ENCODE measurements around the gene TSPAN16. TPM values are rescaled to one million over a fixed set of nuclear protein-coding genes. Genes with fewer than 3 reads are reported as not detected.

TSPAN16 gene
- total and polyA plus RNA-seq, 2 donors (not counting 3 experiments of a cell fraction or from before 2014, with no cell fraction given): not detected

GRCh38 chr19:11321191-11322126 is 25.5 kb downstream of the TSPAN16 start:
- Histone ChIP-seq H3K9me3 (replicated peaks; ENCODE audit: control insufficient read depth, insufficient read depth, low read length) (no peaks in the 10 kb centered on the region), H3K9ac (replicated peaks; ENCODE audit: extremely low read depth, insufficient read depth, low read length) (no peak overlapping the region), H3K4me1 (ENCODE audit: control insufficient read depth, extremely low read depth, insufficient read depth, low read length) (peaks cover 7% of the 10 kb centered on the region), H3K27ac (ENCODE audit: insufficient read depth, low read depth, low read length) (no peak overlapping the region), H3K27me3 (ENCODE audit: control insufficient read depth in 2 of 2, insufficient read depth in 2 of 2, low read length in 2 of 2) (no peaks in the 10 kb centered on the region), H4K20me1 (replicated peaks; ENCODE audit: control insufficient read depth, extremely low read depth, insufficient read depth, low read length) (no peaks in the 10 kb centered on the region), H3K4me2 (ENCODE audit: insufficient read depth, low read length) (no peak overlapping the region), H3K9me1 (replicated peaks; ENCODE audit: control insufficient read depth, extremely low read depth, insufficient read depth, low read length) (no peaks in the 10 kb centered on the region), H3K79me2 (ENCODE audit: control insufficient read depth, insufficient read depth, low read length) (no peaks in the 10 kb centered on the region), H3K36me3 (ENCODE audit: control insufficient read depth in 2 of 2, extremely low read depth in 1 of 2, insufficient read depth in 2 of 2, low read length in 2 of 2) (peaks cover 0 to 2% of the 10 kb centered on the region in 2 experiments), H2AFZ (ENCODE audit: low read depth, low read length) (no peak overlapping the region), H3K4me3 (replicated peaks in 1 of 3; ENCODE audit: insufficient read depth in 1 of 3, low read depth in 1 of 3, low read length in 3 of 3) (no peak overlapping the region)
- no peak for TF ChIP-seq JUN (IDR thresholded peaks at IDR 0.05; ENCODE audit: borderline replicate concordance, insufficient read depth, insufficient read length, low read depth)
- no peak for TF ChIP-seq FOS (IDR thresholded peaks at IDR 0.05; ENCODE audit: borderline replicate concordance, insufficient read depth, low read length)
- no peak for TF ChIP-seq CTCF (IDR thresholded peaks at IDR 0.05; ENCODE audit: extremely low read depth in 1 of 2, insufficient read depth in 1 of 2, low read depth in 1 of 2, low read length in 2 of 2)
- no peak for TF ChIP-seq EZH2 (IDR thresholded peaks at IDR 0.05; ENCODE audit: borderline replicate concordance, low read depth, low read length, severe bottlenecking)
- no peak for TF ChIP-seq POLR2AphosphoS5 (IDR thresholded peaks at IDR 0.05; ENCODE audit: insufficient read depth, low read depth, low read length)
- TF ChIP-seq MYC (IDR thresholded peaks at IDR 0.05; ENCODE audit: low read depth, low read length): no peak
- BruUV-seq (replicated peaks): no TSS peak
- DNase-seq (ENCODE audit: low read depth, low spot score): no peak
- ChIA-PET POLR2A (interaction anchor here (0.7 kb wide), 1 partner anchor 28 kb away, joined by 4 read pairs; no protein-coding TSS in a partner anchor), CTCF (interaction anchor here (0.6 to 1.4 kb wide), 3 partner anchors 24 to 267 kb away, joined by 3 to 5 read pairs (median 5); no protein-coding TSS in a partner anchor)
- intact Hi-C loops (cut with micrococcal nuclease): no loop called here
- dilution Hi-C loops (cut with MboI; ENCODE audit: extremely low pct_ligation_motif_present, low sequenced_read_pairs): no loop called here
- FAIRE-seq: no peak
